ENCODE measurements around the gene SOCS6. TPM values are rescaled to one million over a fixed set of nuclear protein-coding genes. Genes with fewer than 3 reads are reported as not detected.
"Not testable (repeated sequence)": the region's sequence is repeated elsewhere in the genome, so short reads cannot be mapped to it uniquely, and the experiment has no call there.

SOCS6 gene, protein sequence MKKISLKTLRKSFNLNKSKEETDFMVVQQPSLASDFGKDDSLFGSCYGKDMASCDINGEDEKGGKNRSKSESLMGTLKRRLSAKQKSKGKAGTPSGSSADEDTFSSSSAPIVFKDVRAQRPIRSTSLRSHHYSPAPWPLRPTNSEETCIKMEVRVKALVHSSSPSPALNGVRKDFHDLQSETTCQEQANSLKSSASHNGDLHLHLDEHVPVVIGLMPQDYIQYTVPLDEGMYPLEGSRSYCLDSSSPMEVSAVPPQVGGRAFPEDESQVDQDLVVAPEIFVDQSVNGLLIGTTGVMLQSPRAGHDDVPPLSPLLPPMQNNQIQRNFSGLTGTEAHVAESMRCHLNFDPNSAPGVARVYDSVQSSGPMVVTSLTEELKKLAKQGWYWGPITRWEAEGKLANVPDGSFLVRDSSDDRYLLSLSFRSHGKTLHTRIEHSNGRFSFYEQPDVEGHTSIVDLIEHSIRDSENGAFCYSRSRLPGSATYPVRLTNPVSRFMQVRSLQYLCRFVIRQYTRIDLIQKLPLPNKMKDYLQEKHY
- 23.8 and 25.1 TPM in 2 replicates for total RNA-seq (2014; rRNA removed; shearing (Covaris generic))

DNA sequence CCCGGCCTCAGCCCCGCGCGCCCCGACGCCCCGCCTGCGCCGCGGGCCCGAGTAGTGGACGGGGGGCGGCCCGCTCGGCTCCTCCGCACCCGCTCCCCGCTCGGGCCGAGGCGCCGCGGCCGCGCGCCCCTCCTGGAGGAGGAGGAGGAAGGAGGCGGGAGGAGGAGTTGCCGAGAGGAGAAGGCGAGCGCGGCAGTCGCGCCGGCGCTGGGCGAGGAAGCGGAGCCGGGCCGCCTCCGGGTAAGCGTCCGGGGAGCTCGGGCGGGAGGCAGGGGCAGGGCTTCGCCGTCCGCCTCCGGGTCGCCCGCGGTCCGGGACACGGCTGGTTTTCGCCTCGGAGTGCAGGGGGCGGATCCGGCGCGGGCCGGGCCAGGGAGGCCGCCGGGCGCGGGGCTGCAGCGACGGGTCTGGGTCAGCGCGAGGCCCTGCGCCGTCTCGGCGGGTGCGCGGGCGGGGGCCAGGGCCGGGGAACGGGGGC is at the start of gene SOCS6:
SOCS6 (plus strand) TSS at position 195 of the 478 bp plus-strand sequence. CDS start 35,624 bp downstream, outside the sequence.
- H3K36me3 ChIP-seq = peaks cover 21% of the 10 kb centered on the region
- peak; percentile 65 to 71 for DNase-seq (ENCODE audit: low read depth in 1 of 2, low spot score in 2 of 2)
- H3K4me1 ChIP-seq (replicated peaks) = peaks cover 36% of the 10 kb centered on the region
- H3K27me3 ChIP-seq (replicated peaks) = no peaks in the 10 kb centered on the region
- no peaks in the 10 kb centered on the region for H3K9me3 ChIP-seq (replicated peaks)
- H3K27ac ChIP-seq = peak within 1 kb of the TSS; percentile 86
- H3K4me3 ChIP-seq = peak within 1 kb of the TSS; percentile 97

DNA sequence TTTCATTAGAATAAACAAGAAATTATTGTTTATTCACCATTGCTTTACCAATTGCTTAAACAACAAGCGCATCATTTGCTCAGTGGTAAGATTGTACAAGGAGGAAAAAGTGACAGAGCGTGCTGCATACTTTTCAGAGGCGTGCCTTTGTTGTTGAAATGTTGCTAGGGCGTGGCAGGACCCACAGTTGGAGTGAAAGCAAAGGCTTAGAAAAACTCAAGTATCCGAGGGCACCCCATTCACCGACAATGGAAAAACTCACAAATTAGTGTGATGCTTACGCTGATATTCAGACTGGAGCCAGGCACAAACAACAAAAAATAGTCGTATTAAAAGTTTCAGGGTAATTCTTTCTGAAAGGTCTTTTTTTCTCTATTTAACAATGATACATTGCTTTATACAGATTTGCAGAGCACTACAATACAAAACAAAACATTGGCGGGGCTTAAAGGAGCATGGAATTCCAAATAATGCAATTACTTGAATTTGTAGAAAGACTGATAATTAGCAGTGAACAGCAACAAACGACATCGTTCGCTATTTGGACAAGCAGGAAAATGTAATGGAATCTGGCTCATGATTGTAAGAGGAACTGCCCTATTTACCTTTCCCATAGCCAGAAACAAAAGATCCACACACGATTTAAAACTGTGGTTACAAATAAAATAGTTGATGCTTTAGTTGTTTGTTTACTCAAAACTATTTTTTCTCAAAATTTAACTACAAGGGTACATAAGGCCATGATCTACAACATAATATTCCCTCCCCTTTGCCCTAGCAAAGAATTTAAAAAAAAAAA is 45.5 kb upstream of the SOCS6 start:
- H3K27ac ChIP-seq = peak overlapping the region; percentile 93
- H3K9me3 ChIP-seq (replicated peaks) = no peaks in the 10 kb centered on the region
- H3K4me1 ChIP-seq (replicated peaks) = peaks cover 32% of the 10 kb centered on the region
- peak overlapping the region; percentile 22 for H3K4me3 ChIP-seq
- DNase-seq (ENCODE audit: low read depth in 1 of 2, low spot score in 2 of 2) = peak in 1 of 2 experiments; percentile 58
- no peaks in the 10 kb centered on the region for H3K27me3 ChIP-seq (replicated peaks)
- no peaks in the 10 kb centered on the region for H3K36me3 ChIP-seq

DNA sequence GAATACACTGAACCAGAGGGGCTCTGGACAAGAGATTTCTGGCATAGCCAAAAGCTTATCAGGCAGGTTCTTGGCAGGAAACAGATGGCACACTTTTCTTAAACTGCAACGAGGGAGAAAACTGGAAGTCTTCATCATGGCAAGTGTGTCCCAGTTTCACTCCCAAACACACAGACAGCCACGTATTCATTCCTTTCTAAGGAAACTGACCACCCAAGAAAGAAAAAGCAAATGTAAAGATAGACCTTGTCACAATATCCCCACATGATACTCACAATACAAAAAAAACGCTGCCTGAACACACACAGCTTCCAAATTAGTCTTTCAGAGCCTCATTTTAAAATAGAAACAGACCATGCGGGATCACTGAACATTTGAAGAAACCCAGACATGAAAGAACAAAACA is 42.8 kb upstream of the SOCS6 start:
- H3K27ac ChIP-seq = no peak overlapping the region
- no peaks in the 10 kb centered on the region for H3K36me3 ChIP-seq
- no peak overlapping the region for H3K4me3 ChIP-seq
- H3K9me3 ChIP-seq (replicated peaks) = no peaks in the 10 kb centered on the region
- DNase-seq (ENCODE audit: low read depth in 1 of 2, low spot score in 2 of 2) = peak in 1 of 2 experiments; percentile 11
- no peaks in the 10 kb centered on the region for H3K27me3 ChIP-seq (replicated peaks)
- peaks cover 39% of the 10 kb centered on the region for H3K4me1 ChIP-seq (replicated peaks)

DNA sequence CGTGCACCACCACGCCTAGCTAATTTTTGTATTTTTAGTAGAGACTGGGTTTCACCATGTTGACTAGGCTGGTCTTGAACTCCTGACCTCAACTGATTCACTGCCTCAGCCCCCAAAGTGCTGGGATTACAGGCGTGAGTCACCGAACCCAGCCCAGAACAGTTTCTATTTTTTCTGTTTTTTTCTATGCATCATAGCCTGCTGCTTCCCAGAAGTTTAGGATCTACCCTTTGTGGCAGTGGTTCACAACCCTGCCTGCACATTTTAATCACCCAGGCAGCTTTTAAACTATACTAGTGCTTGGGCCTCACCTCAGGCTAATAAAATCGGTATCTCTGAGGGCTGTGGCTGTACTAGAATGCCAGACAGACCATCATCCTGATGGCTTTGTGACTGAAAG is 39.7 kb upstream of the SOCS6 start:
- H3K4me3 ChIP-seq = no peak overlapping the region
- no peaks in the 10 kb centered on the region for H3K27me3 ChIP-seq (replicated peaks)
- H3K4me1 ChIP-seq (replicated peaks) = peaks cover 26% of the 10 kb centered on the region
- no peak overlapping the region for H3K27ac ChIP-seq
- H3K9me3 ChIP-seq (replicated peaks) = no peaks in the 10 kb centered on the region
- DNase-seq (ENCODE audit: low read depth in 1 of 2, low spot score in 2 of 2) = peak in 1 of 2 experiments; percentile 12
- H3K36me3 ChIP-seq = no peaks in the 10 kb centered on the region

DNA sequence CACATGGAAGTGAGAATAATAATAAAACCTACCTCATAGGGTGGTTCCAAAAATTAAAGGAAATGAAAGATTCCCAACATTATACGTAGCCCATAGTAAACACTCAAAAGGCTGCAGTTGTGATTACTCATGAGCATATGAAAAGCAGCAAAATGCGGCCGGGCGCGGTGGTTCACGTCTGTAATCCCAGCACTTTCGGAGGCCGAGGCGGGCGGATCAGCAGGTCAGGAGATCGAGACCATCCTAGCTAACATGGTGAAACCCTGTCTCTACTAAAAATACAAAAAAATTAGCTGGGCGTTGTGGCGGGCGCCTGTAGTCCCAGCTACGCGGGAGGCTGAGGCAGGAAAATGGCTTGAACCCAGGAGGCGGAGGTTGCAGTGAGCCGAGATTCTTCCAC is 39.0 kb upstream of the SOCS6 start:
- H3K4me1 ChIP-seq (replicated peaks) = peaks cover 18% of the 10 kb centered on the region
- not testable (repeated sequence) for H3K27ac ChIP-seq; H3K9me3 ChIP-seq (replicated peaks); H3K4me3 ChIP-seq; H3K36me3 ChIP-seq; H3K27me3 ChIP-seq (replicated peaks); DNase-seq (ENCODE audit: low read depth in 1 of 2, low spot score in 2 of 2)

DNA sequence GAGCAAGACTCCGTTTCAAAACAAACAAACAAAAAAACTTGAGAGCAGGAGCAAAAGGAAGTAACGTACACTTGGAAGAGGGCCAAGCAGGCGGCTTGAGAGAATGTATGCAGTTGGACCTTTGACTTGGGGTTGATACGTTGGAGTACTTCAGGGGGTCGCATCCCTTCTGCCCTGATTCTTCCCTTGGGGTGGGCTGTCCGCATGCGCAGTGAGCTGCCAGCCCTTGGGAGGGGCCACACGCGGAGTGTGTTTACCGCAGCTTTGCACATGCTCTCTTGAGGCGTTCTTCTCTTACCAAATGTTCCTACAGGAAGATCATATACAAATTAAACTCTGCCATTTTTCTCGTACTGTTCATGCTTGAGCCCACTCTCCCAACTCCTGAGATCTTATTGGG is 38.1 kb upstream of the SOCS6 start:
- no peak for DNase-seq (ENCODE audit: low read depth in 1 of 2, low spot score in 2 of 2)
- Histone ChIP-seq H3K4me1 (replicated peaks) (peaks cover 12% of the 10 kb centered on the region), H3K4me3 (no peak overlapping the region), H3K27ac (no peak overlapping the region), H3K9me3 (replicated peaks) (no peaks in the 10 kb centered on the region), H3K27me3 (replicated peaks) (no peaks in the 10 kb centered on the region), H3K36me3 (no peaks in the 10 kb centered on the region)

DNA sequence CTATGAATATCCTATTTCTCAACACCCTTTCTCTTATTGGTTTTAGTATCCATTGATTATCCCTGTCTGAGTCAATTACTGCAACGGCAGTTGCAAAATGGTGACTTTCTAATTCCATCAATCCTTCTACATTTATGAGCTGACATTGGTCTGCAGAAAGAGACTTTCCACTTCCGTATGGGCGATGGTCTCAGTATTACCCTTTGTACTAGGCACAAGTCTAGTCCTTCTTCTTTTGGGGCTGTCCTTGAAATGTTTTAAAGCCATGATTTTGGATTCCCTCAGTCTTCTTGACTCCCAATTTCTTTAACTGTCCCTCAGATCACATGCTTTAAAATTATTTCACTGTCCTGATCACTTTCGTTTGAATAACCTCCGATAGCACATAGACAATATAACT is 32.7 kb upstream of the SOCS6 start:
- Histone ChIP-seq H3K4me1 (replicated peaks) (no peaks in the 10 kb centered on the region), H3K27me3 (replicated peaks) (no peaks in the 10 kb centered on the region), H3K27ac (no peak overlapping the region), H3K4me3 (no peak overlapping the region), H3K9me3 (replicated peaks) (no peaks in the 10 kb centered on the region), H3K36me3 (no peaks in the 10 kb centered on the region)
- no peak for DNase-seq (ENCODE audit: low read depth in 1 of 2, low spot score in 2 of 2)

DNA sequence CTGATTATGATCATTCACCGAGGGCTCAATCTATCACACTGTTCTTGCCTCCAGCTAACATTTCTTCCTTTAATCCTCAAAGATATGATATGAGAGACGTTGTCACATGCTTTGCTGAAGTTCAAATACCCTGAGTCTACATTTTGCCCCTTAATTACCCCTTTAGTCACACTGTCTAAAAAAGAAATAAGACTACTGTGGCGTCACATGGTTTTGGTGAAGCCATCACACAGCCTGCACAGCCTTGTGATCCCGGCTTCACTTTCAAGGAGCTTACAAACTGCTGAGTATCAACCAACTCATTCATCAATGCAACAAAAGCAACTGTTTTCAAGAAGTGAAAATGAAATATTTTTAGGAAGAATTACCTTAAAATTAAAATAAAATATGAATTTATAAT is 31.9 kb upstream of the SOCS6 start:
- Histone ChIP-seq H3K9me3 (replicated peaks) (no peaks in the 10 kb centered on the region), H3K36me3 (no peaks in the 10 kb centered on the region), H3K4me1 (replicated peaks) (no peaks in the 10 kb centered on the region), H3K27ac (no peak overlapping the region), H3K27me3 (replicated peaks) (no peaks in the 10 kb centered on the region), H3K4me3 (no peak overlapping the region)
- no peak for DNase-seq (ENCODE audit: low read depth in 1 of 2, low spot score in 2 of 2)

DNA sequence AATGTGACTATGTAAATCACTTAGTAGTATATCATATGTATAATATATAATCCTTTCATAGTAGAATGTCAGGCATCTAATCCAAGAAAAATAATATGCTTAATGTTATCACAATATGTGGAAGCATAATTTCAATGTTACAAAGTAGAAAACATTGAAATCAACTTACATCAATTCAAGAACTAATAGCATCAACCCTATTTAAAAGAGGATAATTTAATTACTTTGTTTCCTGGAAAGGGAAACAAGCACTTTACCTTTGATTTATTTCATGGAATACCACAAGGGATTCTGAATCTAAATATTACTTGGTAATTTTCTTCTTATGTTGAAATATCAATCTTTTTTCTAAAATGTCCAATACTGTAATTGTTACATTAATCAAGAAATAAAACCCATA is 30.6 kb upstream of the SOCS6 start:
- Histone ChIP-seq H3K9me3 (replicated peaks) (no peaks in the 10 kb centered on the region), H3K27ac (no peak overlapping the region), H3K4me1 (replicated peaks) (no peaks in the 10 kb centered on the region), H3K27me3 (replicated peaks) (no peaks in the 10 kb centered on the region), H3K36me3 (no peaks in the 10 kb centered on the region), H3K4me3 (no peak overlapping the region)
- no peak for DNase-seq (ENCODE audit: low read depth in 1 of 2, low spot score in 2 of 2)

DNA sequence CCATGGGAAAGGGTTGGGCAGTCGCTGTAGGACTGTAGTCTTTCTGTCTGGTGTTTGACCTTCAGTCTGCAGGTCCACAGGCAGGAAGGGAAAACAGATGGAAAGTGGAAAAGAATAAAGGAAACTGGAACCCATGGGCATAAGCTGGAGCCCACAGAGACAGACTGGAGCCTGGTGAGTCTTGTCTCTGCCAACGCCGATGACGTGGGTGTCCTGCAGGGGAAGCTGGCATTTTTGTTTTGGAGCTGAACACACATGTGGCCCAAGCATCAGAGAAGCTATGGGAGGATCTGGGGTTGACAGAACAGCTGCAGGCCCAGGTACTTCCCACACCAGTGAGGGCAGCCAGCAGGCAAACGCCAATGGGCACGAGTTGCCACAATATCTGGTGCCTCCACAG is 28.2 kb upstream of the SOCS6 start:
- Histone ChIP-seq H3K36me3 (no peaks in the 10 kb centered on the region), H3K4me3 (no peak overlapping the region), H3K27ac (no peak overlapping the region), H3K9me3 (replicated peaks) (no peaks in the 10 kb centered on the region), H3K27me3 (replicated peaks) (no peaks in the 10 kb centered on the region), H3K4me1 (replicated peaks) (no peaks in the 10 kb centered on the region)
- DNase-seq (ENCODE audit: low read depth in 1 of 2, low spot score in 2 of 2) = no peak

DNA sequence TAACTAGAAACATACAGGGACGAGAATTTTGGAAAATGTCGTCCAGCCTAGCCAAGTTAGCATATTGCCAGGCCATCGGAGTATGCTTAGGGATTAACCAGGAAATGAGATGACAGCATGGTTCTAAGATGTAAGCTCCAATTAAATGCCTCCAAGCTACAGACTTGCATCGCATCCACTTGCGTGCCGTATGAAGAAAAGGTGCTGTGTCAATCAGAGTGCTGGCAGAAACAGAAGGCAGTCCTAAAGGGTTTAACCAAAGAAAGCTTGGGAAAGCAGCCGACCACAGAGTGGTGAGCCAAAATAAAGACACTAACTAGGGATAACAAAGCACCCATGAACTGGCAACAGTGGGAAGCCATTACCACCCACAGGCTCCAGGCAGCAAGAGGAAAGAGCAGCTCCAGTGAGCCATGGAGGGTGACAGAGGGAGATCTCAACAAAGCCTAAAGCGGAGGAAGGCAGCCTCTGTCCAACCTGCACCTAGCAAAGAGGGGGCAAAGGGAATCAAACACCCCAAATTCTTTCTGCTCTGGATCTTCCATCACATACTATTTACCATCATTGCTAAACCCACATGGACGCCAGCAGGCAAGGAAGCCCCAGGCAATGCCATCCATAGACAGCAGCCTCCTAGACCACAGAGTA is 27.6 kb upstream of the SOCS6 start:
- no peaks in the 10 kb centered on the region for H3K9me3 ChIP-seq (replicated peaks)

DNA sequence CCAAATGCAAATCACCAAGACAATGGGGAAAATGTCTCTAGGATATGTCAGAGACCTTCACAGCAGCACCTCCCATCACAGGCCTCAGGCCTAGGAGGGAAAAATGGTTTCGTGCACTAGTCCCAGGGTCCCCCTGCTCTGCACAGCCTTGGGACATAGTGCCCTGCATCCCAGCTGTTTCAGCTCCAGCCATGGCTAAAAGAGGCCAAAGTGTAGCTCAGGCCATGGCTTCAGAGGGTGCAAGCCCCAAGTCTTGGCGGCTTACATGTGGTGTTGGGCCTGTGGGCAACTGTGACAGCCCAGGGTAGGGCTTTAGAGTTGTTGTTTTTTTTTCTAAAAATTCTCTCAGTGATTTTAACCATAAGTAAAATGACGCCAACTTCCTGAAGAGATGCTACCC is 25.5 kb upstream of the SOCS6 start:
- Histone ChIP-seq H3K4me3 (no peak overlapping the region), H3K27me3 (replicated peaks) (no peaks in the 10 kb centered on the region), H3K9me3 (replicated peaks) (no peaks in the 10 kb centered on the region), H3K36me3 (no peaks in the 10 kb centered on the region), H3K4me1 (replicated peaks) (no peaks in the 10 kb centered on the region), H3K27ac (no peak overlapping the region)
- DNase-seq (ENCODE audit: low read depth in 1 of 2, low spot score in 2 of 2) = no peak

More for the DNA sequence above, 27.6 kb upstream of the SOCS6 start:
- no peaks in the 10 kb centered on the region for H3K27me3 ChIP-seq (replicated peaks)
- H3K4me3 ChIP-seq = no peak overlapping the region
- H3K36me3 ChIP-seq = no peaks in the 10 kb centered on the region
- no peaks in the 10 kb centered on the region for H3K4me1 ChIP-seq (replicated peaks)
- DNase-seq (ENCODE audit: low read depth in 1 of 2, low spot score in 2 of 2) = no peak
- H3K27ac ChIP-seq = no peak overlapping the region

DNA sequence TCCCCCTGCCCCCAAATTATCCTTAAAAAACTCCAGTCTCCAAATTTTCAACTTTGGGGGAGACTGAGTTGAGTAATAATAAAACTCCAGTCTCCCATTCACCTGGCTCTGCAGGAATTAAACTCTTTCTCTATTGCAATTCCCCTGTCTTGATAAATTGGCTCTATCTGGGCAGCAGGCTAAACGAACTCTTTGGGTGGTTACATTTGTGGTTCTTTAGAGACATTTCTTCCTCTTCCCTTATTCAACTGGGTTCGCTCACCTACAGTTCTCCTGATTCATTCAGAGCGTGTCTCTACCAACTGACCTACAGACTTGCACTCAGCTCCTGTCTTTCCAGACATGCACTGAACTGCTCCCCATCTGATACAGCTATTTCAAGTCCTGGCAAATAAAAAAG is 17.1 kb upstream of the SOCS6 start:
- Histone ChIP-seq H3K9me3 (replicated peaks) (peaks cover 24% of the 10 kb centered on the region), H3K4me3 (no peak overlapping the region), H3K27me3 (replicated peaks) (no peaks in the 10 kb centered on the region), H3K27ac (no peak overlapping the region), H3K4me1 (replicated peaks) (no peaks in the 10 kb centered on the region), H3K36me3 (no peaks in the 10 kb centered on the region)
- no peak for DNase-seq (ENCODE audit: low read depth in 1 of 2, low spot score in 2 of 2)

All from SJSA1 (cell line).